Spleen (tissue), 11 donors: ENCODE results near the gene AUP1. TPM values are rescaled to one million over a fixed set of nuclear protein-coding genes. Genes with fewer than 3 reads are reported as not detected.

Source experiments
- DNase-seq: peaks from one replicate; pipeline ENCODE4 v3.0.0-alpha.2; 2020
- H3K27ac ChIP-seq, 8 donors: fragments of 200-600 bp; sonication (generic) in 7 of 8; 1 replicate in 4 of 8; 2 replicates in 4 of 8; pipeline versions ENCODE4 v1.5.0 to v1.8.0; 2016 to 2021; ENCODE audit warnings: inconsistent platforms in 4 of 8, mild to moderate bottlenecking in 4 of 8, moderate library complexity in 1 of 8
- H3K27me3 ChIP-seq, 7 donors: fragments of 200-600 bp; sonication (generic) in 6 of 7; replicated peaks in 1 of 7; 1 replicate in 4 of 7; 2 replicates in 3 of 7; pipeline versions ENCODE4 v1.5.0 to v1.8.0; 2016 to 2021; ENCODE audit warnings: inconsistent platforms in 3 of 7, mild to moderate bottlenecking in 1 of 7
- H3K36me3 ChIP-seq, 6 donors: fragments of 200-600 bp; sonication (generic) in 5 of 6; 1 replicate in 4 of 6; 2 replicates in 2 of 6; pipeline versions ENCODE4 v1.5.0 to v1.8.0; 2016 to 2021; ENCODE audit warnings: inconsistent platforms in 2 of 6
- H3K4me1 ChIP-seq, 6 donors: fragments of 200-600 bp; sonication (generic) in 5 of 6; 1 replicate in 3 of 6; 2 replicates in 3 of 6; pipeline versions ENCODE4 v1.5.0 to v1.8.0; 2016 to 2021; ENCODE audit warnings: inconsistent platforms in 3 of 6
- H3K4me3 ChIP-seq, 8 donors: fragments of 200-600 bp; sonication (generic) in 7 of 8; 1 replicate in 4 of 8; 2 replicates in 4 of 8; pipeline versions ENCODE4 v1.5.0 to v1.8.0; 2016 to 2021; ENCODE audit warnings: inconsistent platforms in 4 of 8, mild to moderate bottlenecking in 4 of 8, moderate library complexity in 2 of 8
- H3K9me3 ChIP-seq, 8 donors: fragments of 200-600 bp; sonication (generic) in 7 of 8; 1 replicate in 4 of 8; 2 replicates in 4 of 8; pipeline versions ENCODE4 v1.5.0 to v1.8.0; 2016 to 2021; ENCODE audit warnings: inconsistent platforms in 4 of 8
- POLR2A ChIP-seq, 3 donors: fragments of 450-650 bp; IDR thresholded peaks; one replicate each; pipeline ENCODE4 v1.5.1; 2017; ENCODE audit warnings: antibody characterized with exemption in 3 of 3, mild to moderate bottlenecking in 1 of 3
- POLR2AphosphoS5 ChIP-seq, 3 donors: sonication (generic); formaldehyde crosslinking; IDR thresholded peaks; one replicate each; pipeline ENCODE4 v1.5.1; 2017; ENCODE audit warnings: antibody characterized with exemption in 3 of 3
- WGBS, 5 donors: extraction: QIAGEN DNeasy Blood & Tissue Kit in 3 of 5; methylation state at CpG; one replicate each; pipeline versions ENCODE4 v1.1.5 to v1.1.7; 2013 to 2018; 5-methylcytosine and 5-hydroxymethylcytosine counted together
- intact Hi-C: fragments of 100-400 bp; cut with DNase I; formaldehyde crosslinking; loops from one replicate; pipeline ENCODE4 v1.15.0; 2023; ENCODE audit warnings: low total_unique reads
- polyA plus RNA-seq, 3 donors: library from polyadenylated mRNA; stranded (reverse); fragments of 200-250 nt; gene quantifications; one replicate each; pipeline ENCODE4 v1.2.1, GENCODE V29; 2013
- total RNA-seq, 7 donors: library from RNA; depleted of rRNA in 3 of 7; stranded (reverse); fragments of >200 nt in 3 of 7; fragmentation: NEBNext Ultra II Directional in 4 of 7; extraction: Animal tissue kit (Norgen Biotek cat#: 25700) in 4 of 7; gene quantifications; one replicate each; pipeline versions ENCODE4 v1.1.0 to v1.2.1, GENCODE V29; 2016 to 2021
- TF ChIP-seq, protein P1 (sequence below), 11 experiments: fragments of 200-600 bp in 7 of 11; fragments of 450-650 bp in 4 of 11; sonication (generic) in 4 of 11; IDR thresholded peaks in 8 of 11; conservative IDR thresholded peaks in 3 of 11; 1 replicate in 7 of 11; 2 replicates in 4 of 11; pipeline versions ENCODE4 v1.4.0 to v1.8.0; 2016 to 2021; ENCODE audit warnings: antibody characterized with exemption in 11 of 11, inconsistent platforms in 4 of 11, mild to moderate bottlenecking in 1 of 11
- donor health status: healthy with polysubstance abuse.
- donor health status: DM: no; HTN: no; CAD: no; lungs with moderate emphysema.
- donor health status: DM: no; HTN: no; CAD: no.
- donor health status: Bipolar disorder and iron deficiency.
- donor health status: healthy.
- donor health status: DM: no; HTN: no; CAD: no.
- donor health status: DM: yes; HTN: yes; CAD: no.

Gene AUP1
- total and polyA plus RNA-seq, 10 donors, result 107 to 226 (median 135) TPM

DNA sequence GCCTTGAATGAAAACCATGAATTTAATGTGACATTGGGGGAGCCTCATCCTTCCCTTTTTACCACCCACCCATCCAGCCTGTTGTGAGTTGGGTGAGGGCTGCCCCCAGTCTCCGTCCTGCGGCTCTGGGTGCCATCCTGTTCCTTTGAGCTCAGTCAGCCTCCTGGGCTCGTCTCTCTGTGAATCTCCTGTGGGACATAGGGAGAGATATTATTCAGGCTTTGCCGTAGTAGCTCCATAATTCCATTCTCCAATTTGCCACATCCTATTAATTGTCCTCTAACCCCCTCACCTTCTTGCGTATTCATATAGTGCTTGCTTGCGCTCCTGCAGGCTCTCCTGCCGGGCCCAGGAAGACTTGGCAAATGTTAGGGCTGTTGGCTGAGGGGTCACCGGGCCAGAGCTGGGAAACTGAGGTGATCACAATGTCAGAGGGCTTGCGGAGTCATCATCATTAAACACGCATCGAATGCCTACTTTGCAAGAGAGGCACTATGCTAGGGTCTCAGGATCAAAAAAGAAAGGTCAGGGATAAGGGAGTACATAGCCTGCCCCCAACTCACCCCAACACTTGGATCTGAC lies 2.8 kb downstream of the AUP1 start:
- H3K27me3 ChIP-seq, result no peaks in the 10 kb centered on the region
- no peak overlapping the region for H3K27ac ChIP-seq
- no peak overlapping the region for H3K4me3 ChIP-seq
- H3K4me1 ChIP-seq, result peaks cover 19 to 48% (median 32%) of the 10 kb centered on the region in 6 donors
- TF ChIP-seq POLR2A (IDR thresholded peaks at IDR 0.05) (no peak), POLR2AphosphoS5 (IDR thresholded peaks at IDR 0.05) (no peak)
- TF ChIP-seq, protein P1, sequence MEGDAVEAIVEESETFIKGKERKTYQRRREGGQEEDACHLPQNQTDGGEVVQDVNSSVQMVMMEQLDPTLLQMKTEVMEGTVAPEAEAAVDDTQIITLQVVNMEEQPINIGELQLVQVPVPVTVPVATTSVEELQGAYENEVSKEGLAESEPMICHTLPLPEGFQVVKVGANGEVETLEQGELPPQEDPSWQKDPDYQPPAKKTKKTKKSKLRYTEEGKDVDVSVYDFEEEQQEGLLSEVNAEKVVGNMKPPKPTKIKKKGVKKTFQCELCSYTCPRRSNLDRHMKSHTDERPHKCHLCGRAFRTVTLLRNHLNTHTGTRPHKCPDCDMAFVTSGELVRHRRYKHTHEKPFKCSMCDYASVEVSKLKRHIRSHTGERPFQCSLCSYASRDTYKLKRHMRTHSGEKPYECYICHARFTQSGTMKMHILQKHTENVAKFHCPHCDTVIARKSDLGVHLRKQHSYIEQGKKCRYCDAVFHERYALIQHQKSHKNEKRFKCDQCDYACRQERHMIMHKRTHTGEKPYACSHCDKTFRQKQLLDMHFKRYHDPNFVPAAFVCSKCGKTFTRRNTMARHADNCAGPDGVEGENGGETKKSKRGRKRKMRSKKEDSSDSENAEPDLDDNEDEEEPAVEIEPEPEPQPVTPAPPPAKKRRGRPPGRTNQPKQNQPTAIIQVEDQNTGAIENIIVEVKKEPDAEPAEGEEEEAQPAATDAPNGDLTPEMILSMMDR (IDR thresholded peaks at IDR 0.05 in 8 of 11, conservative IDR thresholded peaks at IDR 0.05 in 3 of 11), result no peak
- intact Hi-C loops, result no loop called here
- 94 to 99% (median 97%) methylated on average over 11 of the region's 11 CpGs for WGBS, 5 donors
- H3K36me3 ChIP-seq, result peaks cover 0 to 47% (median 30%) of the 10 kb centered on the region in 6 donors
- no peak for DNase-seq
- no peaks in the 10 kb centered on the region for H3K9me3 ChIP-seq

DNA sequence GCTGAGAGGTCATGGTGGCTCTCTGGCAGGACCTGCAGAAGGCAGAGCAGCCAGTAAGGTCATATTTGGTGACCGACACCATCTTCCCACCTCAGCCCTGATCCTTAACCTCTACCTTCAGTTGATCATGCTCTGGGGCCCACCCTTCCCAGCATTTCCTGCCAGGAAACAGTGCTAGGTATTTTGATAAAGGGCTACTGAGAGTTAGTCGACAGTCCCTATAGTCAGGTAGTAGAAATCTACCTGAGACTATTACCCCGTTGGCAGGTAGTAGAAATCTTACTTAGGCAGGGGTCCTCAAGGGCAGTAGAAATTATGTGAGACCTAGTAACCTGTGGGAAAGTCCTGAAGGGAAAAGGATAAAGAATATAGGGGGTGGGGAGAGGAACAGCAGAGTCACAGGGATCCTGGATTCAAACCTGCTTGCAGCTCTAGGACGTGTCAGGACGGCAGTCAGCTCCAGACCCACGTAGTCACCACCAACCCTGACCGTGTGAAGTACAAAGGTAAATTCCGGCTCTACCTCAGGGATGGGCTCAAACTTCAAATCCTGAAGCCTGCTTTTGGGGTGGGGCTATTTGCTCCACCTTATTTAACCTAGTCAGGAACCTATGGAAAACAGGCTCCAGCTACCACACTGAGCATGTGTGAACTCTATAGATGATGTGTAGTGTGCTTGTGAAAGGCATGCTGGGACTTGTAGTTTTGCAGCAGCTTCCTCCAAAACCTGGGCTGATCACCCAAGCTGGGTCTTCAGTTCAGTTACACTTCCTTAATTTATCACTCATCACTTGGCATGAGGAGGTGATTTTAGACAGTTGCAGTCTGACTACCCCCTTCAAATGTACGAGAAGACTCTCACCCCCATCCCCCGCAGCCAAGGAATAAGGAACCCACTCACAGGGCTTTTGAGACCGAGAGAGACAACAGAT lies 3.5 kb downstream of the AUP1 start, which contains the start of gene DQX1:
Gene DQX1, minus strand, starts transcription at position 515 of the 932 bp plus-strand sequence. Its CDS starts 502 bp downstream, at position 13.
- intact Hi-C loops, result no loop called here
- WGBS, 5 donors, result 73 to 83% (median 77%) methylated on average over 11 of the region's 11 CpGs
- TF ChIP-seq, protein P1 (IDR thresholded peaks at IDR 0.05 in 8 of 11, conservative IDR thresholded peaks at IDR 0.05 in 3 of 11), result no peak
- TF ChIP-seq POLR2A (IDR thresholded peaks at IDR 0.05), result no peak
- no peak for TF ChIP-seq POLR2AphosphoS5 (IDR thresholded peaks at IDR 0.05)

DNA sequence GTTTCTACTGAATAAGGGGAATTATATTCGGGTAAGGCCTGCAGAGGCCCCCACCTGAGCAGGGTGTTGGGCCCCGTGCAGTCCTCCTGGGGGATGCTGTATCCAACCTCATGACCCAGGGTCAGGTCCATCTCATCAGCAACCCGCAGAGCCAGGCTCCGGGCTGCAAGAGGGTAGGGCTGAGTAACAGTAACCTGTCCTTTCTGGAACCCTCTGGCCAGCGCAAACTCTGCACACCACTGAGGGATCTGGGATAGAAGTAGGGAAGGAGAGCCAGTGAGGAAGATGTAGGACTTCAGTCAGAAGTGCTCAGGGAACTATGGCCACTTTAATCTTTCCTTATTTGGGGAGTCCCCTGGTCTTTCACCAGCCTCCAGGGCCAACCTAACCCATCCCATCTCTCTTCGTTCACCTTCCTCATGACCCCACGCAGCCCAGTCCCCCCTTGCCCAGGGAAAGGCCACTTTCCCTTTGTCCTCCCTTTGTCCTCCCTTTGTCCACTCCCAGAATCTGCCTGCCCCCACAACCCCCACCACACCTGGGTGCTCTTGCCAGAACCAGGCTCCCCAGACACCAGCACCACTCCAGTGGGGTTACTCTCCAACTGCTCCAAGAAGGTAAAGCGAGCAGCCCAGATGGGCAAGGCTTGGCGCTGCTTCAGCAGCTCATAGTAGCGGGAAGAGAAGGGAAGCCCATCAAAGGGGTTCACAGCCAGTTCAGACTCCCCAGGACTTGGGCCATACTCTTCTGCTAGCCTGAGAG lies 4.4 kb downstream of the AUP1 start:
- intact Hi-C loops, result no loop called here
- Histone ChIP-seq H3K36me3 (peaks cover 0 to 42% (median 30%) of the 10 kb centered on the region in 6 donors), H3K4me3 (no peak overlapping the region), H3K27ac (no peak overlapping the region), H3K9me3 (no peaks in the 10 kb centered on the region), H3K27me3 (peaks cover 0 to 9% (median 0%) of the 10 kb centered on the region in 7 donors), H3K4me1 (peaks cover 8 to 33% (median 18%) of the 10 kb centered on the region in 6 donors)
- TF ChIP-seq POLR2AphosphoS5 (IDR thresholded peaks at IDR 0.05) (no peak), POLR2A (IDR thresholded peaks at IDR 0.05) (no peak)
- TF ChIP-seq, protein P1 (IDR thresholded peaks at IDR 0.05 in 8 of 11, conservative IDR thresholded peaks at IDR 0.05 in 3 of 11), result no peak
- WGBS, 5 donors, result 88 to 96% (median 95%) methylated on average over 9 to 10 of the region's 10 CpGs
- peak; percentile 69 for DNase-seq

More for the DNA sequence above, 3.5 kb downstream of the AUP1 start, which contains the start of gene DQX1:
- Histone ChIP-seq H3K27ac (no peak within 1 kb of the TSS), H3K4me1 (peaks cover 12 to 41% (median 25%) of the 10 kb centered on the region in 6 donors), H3K9me3 (no peaks in the 10 kb centered on the region), H3K36me3 (peaks cover 0 to 42% (median 30%) of the 10 kb centered on the region in 6 donors), H3K4me3 (no peak within 1 kb of the TSS), H3K27me3 (peaks cover 0 to under 1% (median 0%) of the 10 kb centered on the region in 7 donors)
- DNase-seq, result peak; percentile 55
